ENCODE results near the gene WDFY3.

- TF ChIP-seq NFIC (IDR thresholded peaks at IDR 0.05) (no peak), USF1 (IDR thresholded peaks at IDR 0.05) (no peak), TEAD4 (IDR thresholded peaks at IDR 0.05) (no peak), FOXM1 (IDR thresholded peaks at IDR 0.05; ENCODE audit: borderline replicate concordance, low read depth) (no peak), EP300 (IDR thresholded peaks at IDR 0.05; ENCODE audit: borderline replicate concordance) (no peak), REST (IDR thresholded peaks at IDR 0.05; ENCODE audit: low read depth) (no peak), CEBPB (IDR thresholded peaks at IDR 0.05) (no peak), RAD21 (IDR thresholded peaks at IDR 0.05; ENCODE audit: low read depth) (no peak)
Observed at GRCh38 chr4:84677093-84677492, 289.4 kb downstream of the WDFY3 start.
